GM21367 (cell line): ENCODE data around the gene ADGRV1.
"Not testable (repeated sequence)": the region's sequence is repeated elsewhere in the genome, so short reads cannot be mapped to it uniquely, and the experiment has no call there.

ENCODE experiments used
- ATAC-seq: cut with Tn5 transposase; IDR thresholded peaks from one replicate; pipeline ENCODE4 v1.9.1; 2021; ENCODE audit not compliant: unreplicated experiment

ADGRV1 gene

DNA sequence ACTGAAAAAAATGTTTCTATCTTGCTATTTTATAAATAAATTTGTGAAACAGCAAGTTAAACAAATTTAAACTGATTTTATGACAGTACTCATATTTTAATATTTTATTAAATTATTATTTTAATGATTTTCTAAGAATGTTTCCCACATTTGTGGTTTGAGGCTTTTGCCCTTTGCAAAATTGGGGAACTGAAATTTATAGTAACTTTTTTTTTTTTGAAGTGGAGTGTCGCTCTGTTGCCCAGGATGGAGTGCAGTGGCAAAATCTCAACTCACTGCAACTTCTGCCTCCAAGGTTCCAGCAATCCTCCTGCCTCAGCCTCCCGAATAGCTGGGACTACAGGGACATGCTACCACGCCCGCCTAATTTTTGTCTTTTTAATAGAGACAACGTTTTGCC is 7.2 kb upstream of the ADGRV1 start:
- no peak for ATAC-seq

DNA sequence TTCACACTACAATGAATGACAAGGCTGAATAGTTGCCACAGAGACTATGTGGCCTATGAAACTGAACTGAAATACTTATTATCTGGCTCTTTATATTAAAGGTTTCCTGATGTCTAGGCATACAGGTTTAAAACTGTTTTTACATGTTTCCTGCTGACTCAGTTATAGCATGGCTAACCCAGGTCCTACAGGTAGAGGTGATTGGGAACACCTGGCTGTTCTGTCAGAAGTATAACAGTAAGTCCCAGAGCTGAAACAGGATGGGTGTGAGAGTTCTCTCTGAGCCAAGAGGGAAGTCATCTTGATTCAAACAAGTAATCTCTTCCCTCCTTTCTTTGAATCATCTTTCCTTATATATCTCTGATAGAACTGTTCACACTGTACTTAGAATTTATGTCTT is 4.9 kb upstream of the ADGRV1 start:
- ATAC-seq, result no peak

DNA sequence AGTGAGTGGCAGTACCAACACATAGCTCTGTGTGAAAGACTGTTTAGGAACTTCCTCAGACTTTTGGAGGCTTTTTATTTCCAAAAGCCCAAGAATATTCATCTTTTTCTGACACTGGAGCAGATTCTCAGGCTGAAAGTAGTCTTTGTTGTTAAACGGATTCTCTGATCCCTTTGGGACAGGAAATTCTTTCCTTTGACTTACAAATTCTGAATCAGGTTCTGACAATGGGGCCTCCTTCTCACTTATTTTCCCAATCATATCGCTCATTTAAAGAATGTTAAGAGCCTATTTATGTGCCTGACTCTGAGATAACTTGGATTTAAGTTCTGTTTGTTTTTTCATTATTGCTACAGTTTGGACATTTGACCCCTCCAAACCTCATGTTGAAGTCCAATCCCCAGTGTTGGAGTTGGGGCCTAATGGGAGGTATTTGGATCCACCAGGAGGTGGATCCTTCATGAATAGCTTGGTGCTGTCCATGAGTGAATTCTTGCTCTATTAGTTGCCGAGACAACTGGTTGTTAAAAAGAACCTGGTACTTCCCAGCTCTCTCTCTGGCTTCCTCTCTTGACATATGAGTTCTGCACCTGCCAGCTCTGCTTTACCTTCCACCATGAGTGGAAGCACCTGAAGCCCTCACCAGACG is 4.1 kb upstream of the ADGRV1 start:
- ATAC-seq, result no peak

DNA sequence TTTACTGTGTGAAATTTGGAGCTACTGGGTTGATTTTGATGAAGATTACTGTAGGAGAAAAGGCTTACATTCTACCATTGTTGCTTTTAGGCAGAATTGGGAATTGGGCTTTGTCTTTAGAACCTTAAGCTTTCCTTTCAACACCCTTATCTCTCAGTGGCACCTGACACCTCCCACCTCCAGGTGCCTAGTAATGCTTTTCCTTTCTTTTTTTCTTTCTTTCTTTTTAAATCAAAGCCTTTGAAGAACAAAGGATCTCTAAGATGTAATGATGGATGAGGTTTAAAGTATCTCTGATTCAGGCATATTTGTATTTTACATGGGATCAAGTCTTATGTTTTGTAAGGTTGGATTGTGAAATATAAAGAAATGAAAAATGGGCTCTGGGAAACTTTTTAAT is 2.9 kb upstream of the ADGRV1 start:
- ATAC-seq, result no peak

DNA sequence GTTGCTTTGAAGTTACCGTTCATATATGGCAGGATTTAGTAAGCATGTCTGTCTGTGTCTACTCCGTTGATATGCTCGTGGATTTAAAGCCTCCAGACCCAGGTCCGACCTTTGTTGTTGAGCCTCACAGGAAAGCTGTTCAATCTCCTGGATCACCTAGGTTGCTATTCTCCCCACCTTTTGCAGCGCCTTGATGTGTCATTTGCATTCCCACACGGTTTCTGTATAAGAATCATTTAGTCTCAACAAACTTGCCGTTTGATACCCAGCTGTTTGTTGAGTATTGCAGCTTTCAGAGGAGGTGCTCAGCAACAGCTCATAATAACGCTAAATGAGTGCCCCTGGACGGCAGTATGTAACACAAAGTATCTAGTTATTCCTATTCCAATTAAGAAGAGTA is 1.2 kb upstream of the ADGRV1 start:
- no peak for ATAC-seq

- ATAC-seq, result no peak
Measured at GRCh38 chr5:90557871-90558270, 726 bp upstream of the ADGRV1 start.

DNA sequence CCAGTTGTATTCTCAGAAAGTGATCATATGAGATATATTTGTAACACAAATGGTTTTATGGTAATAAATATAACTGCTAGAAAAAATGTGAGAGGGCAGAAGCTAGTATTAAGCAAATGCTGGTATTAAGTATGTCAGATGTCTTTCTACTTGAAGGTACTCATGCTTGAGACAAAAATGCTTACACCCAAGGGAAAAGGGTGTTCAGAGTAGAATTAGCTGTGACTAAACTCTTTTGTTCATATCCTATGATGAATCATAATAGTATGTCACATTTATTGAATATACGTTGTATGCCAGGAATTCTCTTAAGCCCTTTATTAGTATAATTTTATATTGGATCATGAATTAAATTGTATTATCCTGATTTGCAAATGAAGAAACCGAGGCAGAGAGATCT is 2.2 kb downstream of the ADGRV1 start:
- no peak for ATAC-seq

GRCh38 chr5:90561766-90562165 is 3.2 kb downstream of the ADGRV1 start:
- ATAC-seq, result no peak

DNA sequence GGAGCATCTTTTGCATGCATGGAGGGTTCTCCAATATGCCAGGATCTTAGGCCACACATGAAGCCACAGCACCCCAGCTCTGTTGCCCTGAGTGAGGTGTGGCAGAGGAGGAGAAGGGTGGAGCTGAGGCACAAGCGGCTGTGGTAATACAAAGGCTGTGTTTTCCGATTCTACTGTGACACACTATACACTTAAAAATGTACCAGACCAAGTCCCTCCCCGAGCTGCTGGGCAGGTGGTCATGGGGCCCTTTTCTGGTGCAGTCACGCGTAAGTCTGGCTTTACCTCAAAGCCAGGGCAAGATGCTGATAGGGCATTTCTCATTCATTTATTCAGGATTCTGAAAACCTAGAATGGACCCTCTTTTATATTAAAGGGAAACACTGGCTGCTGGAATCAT is 3.7 kb downstream of the ADGRV1 start:
- ATAC-seq, result no peak

DNA sequence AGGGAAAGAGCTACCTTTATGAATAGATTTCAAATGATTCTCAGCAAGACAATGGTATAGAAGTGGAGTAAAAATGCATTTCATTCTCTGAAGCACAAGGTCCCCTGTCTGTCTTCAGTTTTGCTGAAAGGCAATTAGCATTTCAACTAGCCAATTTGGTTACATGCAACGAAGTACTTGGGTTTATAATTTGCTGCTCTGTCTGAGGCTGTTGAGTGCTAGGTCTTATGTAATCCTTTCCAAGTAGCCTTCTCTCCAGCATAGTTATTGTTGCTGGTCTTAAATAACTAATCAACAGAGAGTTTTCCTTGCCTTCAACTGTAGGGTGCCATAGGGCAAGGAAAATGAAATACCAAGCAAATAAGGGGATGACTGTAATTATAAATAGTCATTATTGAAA is 4.5 kb downstream of the ADGRV1 start:
- no peak for ATAC-seq

DNA sequence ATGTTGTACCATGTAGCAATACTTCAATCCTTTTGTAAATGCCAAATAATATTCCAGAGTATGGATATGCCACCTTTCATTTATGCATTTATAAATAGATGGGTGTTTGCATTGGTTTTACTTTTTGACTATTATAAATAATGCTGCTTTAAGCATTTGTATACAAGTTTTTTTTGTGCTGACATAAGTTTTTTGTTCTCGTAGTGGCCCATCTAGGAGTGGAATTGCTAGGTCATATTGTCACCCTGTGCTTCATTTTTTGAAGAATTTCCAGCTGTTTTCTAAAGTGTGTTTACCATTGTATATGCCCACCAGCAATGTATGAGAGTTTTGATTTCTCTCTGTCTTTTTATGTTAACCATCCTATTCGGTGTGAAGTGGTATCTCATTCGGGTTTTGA is 6.9 kb downstream of the ADGRV1 start:
- no peak for ATAC-seq

DNA sequence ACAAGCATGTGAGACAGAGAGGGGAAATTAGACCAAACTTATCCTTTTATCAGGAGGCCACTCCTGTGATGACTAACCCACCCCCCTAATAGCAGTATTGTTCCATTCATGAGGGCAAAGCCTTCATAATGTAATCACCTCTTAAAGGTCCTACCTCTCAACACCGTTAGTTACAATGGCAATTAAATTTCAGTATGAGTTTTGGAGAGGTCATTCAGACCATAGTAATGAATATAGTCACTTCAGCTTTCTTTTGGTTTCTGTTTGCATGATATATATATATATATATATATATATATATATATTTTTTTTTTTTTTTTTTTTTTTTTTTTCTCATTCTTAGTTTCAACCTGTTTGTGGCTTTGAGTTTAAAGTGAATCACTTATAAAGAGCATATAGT is 10.5 kb downstream of the ADGRV1 start:
- ATAC-seq, result no peak

GRCh38 chr5:90570034-90570433 is 11.4 kb downstream of the ADGRV1 start:
- no peak for ATAC-seq

DNA sequence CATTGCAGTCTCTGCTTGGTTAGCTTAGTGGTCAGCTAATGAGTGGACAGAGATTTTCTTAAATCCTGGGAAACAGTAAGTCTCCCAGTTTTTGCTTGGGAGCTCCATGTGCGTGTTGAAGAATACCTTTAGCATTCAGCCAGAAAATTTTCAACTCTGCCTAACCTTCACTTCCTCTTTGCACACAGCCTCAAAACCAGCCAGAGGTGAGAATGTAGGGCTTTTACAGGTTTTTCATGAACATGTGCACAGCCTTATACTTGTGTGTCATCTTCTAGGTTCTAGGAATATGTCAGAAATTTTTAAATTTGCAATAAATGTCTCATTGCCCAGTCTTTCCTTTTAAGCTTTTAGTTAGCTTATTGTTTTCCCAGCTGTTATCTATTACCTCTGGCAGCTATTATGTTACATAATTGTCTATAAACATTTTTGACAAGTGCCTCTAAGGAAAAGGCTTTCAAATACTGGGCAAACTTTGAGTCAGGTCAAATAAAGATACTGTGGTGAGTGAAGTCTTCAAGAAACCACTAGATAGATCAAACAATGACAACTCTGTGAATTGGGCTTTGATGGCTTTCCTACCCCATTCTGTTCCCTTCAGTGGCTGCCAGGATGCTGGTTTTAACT is 12.7 kb downstream of the ADGRV1 start:
- no peak for ATAC-seq

DNA sequence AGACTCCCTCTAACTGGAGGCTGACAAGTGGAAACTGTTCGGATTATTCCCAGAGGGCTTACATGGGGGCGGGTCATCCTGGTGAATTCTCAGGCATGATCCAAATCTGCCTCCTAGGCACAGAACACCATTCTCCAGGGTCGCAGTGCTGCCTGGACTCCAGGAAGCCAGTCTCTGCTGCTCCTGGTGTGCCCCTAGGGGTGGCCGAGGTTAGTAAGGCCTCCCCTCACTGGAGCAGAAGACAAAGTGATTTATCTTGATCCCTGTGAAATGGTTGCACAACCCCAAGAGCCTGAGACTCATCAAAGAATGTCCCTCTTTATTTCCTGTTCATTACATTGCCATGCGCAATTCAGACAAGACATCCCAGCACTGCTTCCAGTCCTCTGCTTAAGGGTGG is 17.1 kb downstream of the ADGRV1 start:
- no peak for ATAC-seq

DNA sequence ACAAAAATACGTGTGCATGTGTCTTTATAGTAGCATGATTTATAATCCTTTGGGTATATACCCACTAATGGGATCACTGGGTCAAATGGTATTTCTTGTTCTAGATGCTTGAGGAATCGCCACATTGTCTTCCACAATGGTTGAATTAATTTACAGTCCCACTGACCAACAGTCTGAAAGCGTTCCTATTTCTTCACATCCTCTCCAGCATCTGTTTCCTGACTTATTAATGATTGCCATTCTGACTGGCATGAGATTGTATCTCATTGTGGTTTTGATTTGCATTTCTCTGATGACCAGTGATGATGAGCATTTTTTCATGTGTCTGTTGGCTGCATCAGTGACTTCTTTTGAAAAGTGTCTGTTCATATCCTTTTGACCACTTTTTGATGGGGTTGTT is 18.0 kb downstream of the ADGRV1 start:
- ATAC-seq, result not testable (repeated sequence)

DNA sequence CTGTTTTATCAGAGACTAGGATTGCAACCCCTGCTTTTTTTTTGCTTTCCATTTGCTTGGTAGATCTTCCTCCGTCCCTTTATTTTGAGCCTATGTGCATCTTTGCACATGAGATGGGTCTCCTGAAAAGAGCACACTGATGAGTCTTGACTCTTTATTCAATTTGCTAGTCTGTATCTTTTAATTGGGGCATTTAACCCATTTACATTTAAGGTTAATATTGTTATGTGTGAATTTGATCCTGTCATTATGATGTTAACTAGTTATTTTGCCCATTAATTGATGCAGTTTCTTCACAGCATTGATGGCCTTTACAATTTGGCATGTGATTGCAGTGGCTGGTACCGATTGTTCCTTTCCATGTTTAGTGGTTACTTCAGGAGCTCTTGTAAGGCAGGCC is 21.3 kb downstream of the ADGRV1 start:
- not testable (repeated sequence) for ATAC-seq

- no peak for ATAC-seq
Measured at GRCh38 chr5:90581956-90582355, 23.4 kb downstream of the ADGRV1 start.

DNA sequence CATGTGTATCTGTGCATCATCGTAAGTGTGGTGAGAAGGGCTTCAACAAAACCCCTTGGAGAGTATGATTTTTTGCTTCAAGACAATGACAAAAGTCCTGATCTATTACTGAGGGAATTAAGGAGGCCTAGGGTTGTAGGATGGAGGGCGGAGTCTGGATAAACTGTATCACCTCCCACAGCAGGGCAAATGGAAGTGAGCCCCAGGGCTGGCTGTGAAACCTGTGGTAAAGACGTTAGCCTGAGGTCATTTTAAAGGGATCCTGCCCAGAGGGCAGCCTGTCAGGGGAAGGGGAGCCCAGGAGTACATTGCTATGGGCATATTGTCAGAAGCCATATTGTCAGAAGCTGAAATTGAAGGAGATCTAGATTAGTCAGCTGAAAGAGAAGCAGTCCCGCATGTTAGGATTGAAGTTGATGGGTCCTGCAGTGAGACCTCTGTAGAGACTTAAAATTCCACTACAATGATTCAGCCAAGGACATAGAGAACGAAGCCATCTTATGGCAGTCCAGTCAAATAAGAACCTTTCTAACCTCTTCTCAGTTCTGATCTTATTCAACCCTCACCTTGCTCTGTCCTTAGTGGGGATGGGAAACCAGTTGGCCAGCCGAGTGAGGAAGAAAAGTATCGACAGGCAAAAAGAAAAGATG is 26.9 kb downstream of the ADGRV1 start:
- no peak for ATAC-seq

DNA sequence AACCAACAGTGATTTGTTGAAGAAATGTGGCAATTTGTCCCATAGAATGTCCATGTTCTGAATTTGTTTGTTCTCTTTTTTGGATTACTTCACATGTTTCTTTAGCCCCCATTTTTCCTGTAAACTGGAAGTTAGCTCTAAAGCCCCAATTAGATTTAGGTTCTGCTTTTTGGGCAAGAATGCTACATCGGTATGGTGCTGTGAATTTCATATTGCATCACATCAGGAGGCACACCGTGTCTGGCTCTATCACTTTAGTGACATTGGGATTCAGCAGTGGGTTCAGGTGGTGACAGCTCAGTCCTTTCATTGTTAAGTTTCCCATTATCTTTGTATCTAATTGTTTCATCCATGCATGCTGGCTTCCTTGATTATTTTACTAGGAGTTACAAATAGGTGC is 27.9 kb downstream of the ADGRV1 start:
- no peak for ATAC-seq

- ATAC-seq, result no peak
Measured at GRCh38 chr5:90590170-90590569, 31.6 kb downstream of the ADGRV1 start.

DNA sequence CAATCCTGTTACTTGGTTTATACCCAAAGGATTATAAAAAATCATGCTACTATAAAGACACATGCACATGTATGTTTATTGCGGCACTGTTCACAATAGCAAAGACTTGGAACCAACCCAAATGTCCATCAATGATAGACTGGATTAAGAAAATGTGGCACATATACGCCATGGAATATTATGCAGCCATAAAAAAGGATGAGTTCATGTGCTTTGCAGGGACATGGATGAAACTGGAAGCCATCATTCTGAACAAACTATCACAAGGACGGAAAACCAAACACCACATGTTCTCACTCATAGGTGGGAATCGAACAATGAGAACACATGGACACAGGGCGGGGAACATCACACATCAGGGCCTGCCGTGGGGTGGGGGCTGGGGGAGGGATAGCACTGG is 34.5 kb downstream of the ADGRV1 start:
- not testable (repeated sequence) for ATAC-seq

GRCh38 chr5:90595766-90596165 is 37.2 kb downstream of the ADGRV1 start:
- ATAC-seq, result not testable (repeated sequence)
